GM12875 (cell line): Measurements from ENCODE around the gene ARMC2.

Source experiments
- H3K4me3 ChIP-seq: one replicate; pipeline ENCODE4 v1.5.1; 2011; ENCODE audit warnings: low read depth, low read length, control low read depth
- TF ChIP-seq, protein P1 (sequence below): IDR thresholded peaks from 2 replicates; pipeline ENCODE4 v1.5.1; 2011; ENCODE audit warnings: low read depth, mild to moderate bottlenecking, control low read depth, inconsistent platforms, low read length, moderate library complexity, borderline replicate concordance; ENCODE audit not compliant: insufficient read depth

ARMC2 gene

DNA sequence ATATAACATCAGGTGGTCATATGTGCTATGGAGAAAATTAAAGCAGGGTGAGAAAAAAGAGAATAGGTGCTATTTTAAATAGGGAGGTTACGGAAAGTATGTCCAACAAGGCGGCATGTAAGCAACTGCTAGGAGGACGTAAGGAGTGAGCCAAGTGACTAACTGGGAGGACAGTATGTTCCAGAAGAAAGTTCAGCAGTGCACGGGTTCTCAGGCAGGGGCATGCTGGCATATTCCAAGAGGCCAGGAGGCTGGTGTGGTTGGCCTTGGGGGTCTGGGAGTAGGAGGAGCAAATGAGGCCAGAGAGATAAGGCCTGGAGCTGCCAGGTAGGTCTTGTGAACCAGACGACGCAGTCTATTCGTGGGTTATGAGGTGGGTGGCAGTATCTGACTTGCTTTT lies 112.4 kb downstream of the ARMC2 start:
- TF ChIP-seq, protein P1, sequence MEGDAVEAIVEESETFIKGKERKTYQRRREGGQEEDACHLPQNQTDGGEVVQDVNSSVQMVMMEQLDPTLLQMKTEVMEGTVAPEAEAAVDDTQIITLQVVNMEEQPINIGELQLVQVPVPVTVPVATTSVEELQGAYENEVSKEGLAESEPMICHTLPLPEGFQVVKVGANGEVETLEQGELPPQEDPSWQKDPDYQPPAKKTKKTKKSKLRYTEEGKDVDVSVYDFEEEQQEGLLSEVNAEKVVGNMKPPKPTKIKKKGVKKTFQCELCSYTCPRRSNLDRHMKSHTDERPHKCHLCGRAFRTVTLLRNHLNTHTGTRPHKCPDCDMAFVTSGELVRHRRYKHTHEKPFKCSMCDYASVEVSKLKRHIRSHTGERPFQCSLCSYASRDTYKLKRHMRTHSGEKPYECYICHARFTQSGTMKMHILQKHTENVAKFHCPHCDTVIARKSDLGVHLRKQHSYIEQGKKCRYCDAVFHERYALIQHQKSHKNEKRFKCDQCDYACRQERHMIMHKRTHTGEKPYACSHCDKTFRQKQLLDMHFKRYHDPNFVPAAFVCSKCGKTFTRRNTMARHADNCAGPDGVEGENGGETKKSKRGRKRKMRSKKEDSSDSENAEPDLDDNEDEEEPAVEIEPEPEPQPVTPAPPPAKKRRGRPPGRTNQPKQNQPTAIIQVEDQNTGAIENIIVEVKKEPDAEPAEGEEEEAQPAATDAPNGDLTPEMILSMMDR, result no peak
- no peak overlapping the region for H3K4me3 ChIP-seq

DNA sequence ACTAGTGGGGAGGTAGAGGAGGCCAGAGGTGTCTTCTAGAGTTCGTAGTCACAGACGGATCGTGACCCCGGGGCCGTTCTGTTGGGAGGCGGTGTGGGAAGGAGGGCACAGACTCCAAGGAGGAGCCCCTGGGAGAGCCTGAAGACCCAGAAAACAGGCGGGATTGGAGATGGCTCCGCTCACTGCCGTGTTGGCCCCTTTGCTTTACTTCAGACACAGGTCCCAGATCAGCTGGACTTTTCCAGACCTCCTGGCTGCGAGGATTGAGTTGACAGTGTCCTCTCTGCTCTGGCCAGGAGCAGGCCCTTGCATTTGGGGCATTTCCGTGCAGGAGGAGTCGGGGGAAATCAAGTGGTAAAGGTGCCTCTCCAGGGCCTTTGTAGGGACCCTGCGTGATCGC lies 112.9 kb downstream of the ARMC2 start:
- no peak overlapping the region for H3K4me3 ChIP-seq
- TF ChIP-seq, protein P1, result no peak

DNA sequence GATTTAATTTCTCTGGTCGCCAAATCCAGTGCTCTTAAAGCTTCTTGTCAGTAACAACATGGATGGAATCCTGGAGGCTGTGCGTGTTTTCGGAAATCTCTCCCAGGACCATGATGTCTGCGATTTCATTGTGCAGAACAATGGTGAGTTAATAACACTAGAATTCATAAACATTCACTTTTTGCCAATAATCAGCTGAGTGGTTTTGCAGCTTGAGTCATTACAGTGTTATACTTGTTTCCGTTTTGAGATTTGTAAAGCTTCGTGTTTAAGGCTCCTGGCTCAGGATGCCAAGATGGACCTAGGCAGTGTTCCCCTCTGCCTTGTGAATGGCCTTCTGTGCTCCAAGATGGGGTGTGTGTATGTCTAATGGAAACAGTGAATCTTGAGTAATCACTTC lies 113.8 kb downstream of the ARMC2 start:
- TF ChIP-seq, protein P1, result no peak

DNA sequence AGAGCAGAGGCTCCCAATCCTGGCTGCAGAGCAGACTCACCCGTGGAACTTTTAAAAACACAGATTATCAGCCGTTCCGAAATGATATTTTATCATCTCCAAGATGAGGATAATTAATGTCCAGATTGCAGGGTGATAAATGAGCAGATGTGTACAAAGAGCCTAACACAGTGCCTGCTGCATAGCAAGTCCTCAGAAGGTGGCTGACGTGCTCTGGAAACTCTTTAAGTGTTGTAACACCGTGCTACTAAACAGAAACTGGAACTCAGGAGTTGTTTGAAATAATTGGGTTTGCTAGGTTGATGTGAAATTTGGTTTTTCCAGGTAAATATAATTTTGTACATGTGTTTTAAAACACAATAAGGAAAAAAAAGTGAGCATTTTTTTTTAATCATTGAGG lies 118.0 kb downstream of the ARMC2 start:
- no peak overlapping the region for H3K4me3 ChIP-seq
- TF ChIP-seq, protein P1, result no peak

More for the DNA sequence above, 113.8 kb downstream of the ARMC2 start:
- H3K4me3 ChIP-seq, result no peak overlapping the region

DNA sequence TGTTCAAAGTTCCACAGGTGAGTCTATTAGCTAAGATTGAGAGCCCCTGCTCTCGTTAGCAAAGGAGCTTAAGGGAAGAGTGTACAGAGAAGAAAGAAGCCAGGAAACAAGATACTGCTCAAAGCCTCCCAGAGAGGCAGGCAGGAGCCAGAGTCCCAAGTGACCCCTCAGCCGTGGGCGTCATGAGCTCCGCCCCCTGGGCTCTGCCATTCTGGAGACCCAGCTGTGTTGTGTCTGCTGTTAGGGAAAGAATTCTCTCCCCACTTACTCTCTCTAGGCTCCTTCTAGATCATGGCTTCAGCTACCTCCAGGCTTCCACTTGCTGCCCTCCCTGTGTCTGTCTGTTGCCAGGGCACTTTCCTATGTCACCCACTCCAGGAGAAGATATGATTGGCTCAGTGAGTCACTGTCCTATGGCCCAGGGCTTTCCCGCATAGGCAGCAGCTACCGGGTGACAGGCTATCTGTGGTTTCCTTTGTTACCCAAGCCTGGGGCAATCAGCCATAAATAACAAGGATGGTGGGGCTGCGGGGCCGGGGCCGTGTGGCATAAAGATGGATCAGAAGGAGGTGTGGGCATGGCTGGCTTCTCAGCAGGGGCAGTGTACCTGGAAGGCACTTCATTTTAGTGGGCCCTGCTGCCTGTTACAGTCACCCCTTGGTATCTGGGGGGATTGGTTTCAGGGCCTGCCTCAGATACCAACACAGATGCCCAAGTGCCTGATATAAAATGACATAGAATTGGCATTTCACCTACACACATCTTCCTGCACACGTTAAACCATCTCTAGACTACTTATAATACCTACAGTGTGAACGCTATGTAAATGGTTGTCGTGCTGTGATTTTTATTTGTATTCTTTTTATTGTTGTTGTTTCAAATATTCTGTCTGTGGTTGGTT lies 118.9 kb downstream of the ARMC2 start:
- TF ChIP-seq, protein P1, result no peak
- no peak overlapping the region for H3K4me3 ChIP-seq

DNA sequence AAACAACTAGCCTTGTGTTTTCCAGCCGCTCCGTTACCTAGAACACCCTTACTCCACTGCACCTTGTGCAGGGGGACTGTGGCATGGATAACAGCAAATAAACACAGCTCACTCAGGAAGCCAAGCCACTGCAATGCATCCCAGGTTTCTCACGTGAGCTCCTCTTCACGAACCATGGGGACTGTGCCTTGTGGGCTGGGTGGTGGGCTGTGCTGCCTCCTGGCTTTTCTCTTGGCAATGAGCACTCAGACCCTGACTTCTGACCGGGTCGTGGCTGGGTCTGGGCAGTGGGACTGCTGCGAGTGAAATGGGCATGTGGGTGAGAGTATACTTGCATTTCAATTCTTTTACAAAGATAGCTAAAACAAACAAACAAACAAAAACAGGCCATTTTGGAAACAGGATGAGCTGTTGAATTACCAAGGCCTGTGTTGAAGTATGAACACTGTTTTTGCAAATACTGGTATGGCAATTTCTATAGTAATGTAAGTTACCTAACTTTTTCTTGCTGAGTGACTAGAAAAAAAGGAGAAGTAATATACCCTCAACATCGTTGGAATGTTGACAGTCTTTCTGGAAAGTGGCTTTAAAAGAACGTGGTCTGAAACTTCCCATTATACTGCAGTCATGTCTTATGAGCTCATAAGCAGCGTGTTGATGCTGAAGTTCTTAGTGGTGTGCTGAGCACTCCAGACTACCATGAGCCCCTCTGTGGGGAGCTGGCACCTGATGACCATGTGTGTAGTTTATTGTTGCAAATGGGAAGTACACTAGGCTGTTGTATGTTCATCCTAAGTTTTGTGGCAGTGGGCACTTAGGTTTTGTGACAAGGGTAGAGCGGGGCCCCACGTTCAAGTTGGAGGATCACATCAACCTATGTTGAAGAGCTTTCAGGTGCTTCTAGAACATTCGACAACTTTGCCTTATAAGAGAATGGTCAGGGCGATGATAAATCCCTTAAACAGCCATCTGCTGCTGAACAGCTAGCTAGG lies 120.4 kb downstream of the ARMC2 start:
- H3K4me3 ChIP-seq, result no peak overlapping the region
- TF ChIP-seq, protein P1, result no peak
